ENCODE measurements around the gene TXNIP. TPM values are rescaled to one million over a fixed set of nuclear protein-coding genes. Genes with fewer than 3 reads are reported as not detected.

The TXNIP gene
- total RNA-seq, 2 experiments from 2014 or later = 130 to 134 TPM

DNA sequence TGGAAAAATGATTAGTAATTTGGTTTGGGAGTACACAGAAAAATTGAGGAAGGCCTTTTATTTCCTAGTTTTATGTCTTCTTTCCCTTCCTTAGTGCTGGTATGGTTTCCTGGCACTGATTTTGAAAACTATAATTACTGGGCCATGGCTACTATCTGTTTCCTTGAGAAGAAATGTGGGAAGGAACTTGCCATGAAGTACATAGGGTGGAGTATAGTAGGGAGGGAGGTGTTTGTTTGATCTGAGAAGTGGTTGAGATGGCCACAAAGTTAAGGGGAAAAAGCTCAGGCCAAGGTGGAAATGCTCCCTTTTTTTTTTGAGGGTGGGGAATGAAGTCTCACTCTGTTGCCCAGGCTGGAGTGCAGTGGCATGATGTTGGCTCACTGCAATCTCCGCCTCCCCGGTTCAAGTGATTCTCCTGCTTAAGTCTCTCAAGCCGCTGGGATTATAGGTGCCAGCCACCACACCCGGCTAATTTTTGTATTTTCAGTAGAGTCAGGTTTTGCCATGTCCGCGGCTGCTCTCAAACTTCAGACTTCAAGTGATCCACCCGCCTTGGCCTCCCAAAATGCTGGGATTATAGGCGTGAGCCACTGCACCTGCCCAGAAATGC is 13.9 kb upstream of the TXNIP start:
- H3K27ac Mint-ChIP-seq = no peak overlapping the region
- DNase-seq (no peak), ATAC-seq (no peak)
- ChIA-PET POLR2A (interaction anchor here (0.7 to 2.1 kb wide), 5 partner anchors 14 to 83 kb away, joined by 3 to 9 read pairs (median 3); partner anchors contain the start of genes LIX1L, RBM8A and TXNIP), CTCF (interaction anchor here (1.2 to 11.9 kb wide), 4 partner anchors 22 to 164 kb away, joined by 5 to 247 read pairs (median 37); partner anchors contain the start of gene NUDT17)
- no peaks in the 10 kb centered on the region for H3K36me3 Mint-ChIP-seq (ENCODE audit: low read depth)
- H3K9me3 Mint-ChIP-seq = no peaks in the 10 kb centered on the region
- H3K4me1 Mint-ChIP-seq (ENCODE audit: low read depth) = peaks cover 28% of the 10 kb centered on the region
- H3K4me3 Mint-ChIP-seq = no peak overlapping the region
- no peaks in the 10 kb centered on the region for H3K27me3 Mint-ChIP-seq
- TF ChIP-seq, protein P1, sequence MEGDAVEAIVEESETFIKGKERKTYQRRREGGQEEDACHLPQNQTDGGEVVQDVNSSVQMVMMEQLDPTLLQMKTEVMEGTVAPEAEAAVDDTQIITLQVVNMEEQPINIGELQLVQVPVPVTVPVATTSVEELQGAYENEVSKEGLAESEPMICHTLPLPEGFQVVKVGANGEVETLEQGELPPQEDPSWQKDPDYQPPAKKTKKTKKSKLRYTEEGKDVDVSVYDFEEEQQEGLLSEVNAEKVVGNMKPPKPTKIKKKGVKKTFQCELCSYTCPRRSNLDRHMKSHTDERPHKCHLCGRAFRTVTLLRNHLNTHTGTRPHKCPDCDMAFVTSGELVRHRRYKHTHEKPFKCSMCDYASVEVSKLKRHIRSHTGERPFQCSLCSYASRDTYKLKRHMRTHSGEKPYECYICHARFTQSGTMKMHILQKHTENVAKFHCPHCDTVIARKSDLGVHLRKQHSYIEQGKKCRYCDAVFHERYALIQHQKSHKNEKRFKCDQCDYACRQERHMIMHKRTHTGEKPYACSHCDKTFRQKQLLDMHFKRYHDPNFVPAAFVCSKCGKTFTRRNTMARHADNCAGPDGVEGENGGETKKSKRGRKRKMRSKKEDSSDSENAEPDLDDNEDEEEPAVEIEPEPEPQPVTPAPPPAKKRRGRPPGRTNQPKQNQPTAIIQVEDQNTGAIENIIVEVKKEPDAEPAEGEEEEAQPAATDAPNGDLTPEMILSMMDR (IDR thresholded peaks at IDR 0.05) = no peak
- intact Hi-C loops (cut with micrococcal nuclease) = loop anchor here (5.0 kb wide), 1 partner anchor 163 kb away; the partner anchor contains the start of gene NUDT17

DNA sequence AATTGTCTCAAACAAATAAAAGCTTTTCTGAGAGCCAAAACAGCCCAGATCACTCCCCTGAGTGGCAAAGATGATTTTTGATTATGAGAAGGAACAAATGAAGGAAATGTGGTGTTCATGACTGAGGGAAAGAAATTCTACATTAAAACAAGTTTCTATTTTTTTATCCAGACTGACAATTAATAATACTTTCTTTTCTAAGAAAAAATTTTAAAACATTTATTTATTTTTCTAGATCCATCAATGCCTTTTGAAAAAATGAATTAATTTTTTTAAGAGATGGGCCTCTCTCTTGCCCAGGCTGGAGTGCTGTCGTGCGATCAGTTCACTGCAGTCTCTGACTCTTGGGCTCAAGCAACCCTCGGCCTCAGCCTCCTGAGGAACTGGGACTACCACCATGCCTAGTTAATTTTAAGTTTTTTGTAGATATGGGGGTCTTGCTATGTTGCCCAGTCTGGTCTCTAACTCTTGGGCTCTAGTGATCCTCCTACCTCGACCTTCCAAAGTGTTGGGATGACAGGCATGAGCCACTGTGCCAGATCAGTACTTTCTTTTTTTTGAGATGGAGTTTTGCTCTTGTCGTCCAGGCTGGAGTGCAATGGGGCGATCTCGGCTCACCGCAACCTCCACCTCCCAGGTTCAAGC is 11.2 kb upstream of the TXNIP start:
- no peak for ATAC-seq
- peak overlapping the region; percentile 87 for H3K27ac Mint-ChIP-seq
- H3K9me3 Mint-ChIP-seq = no peaks in the 10 kb centered on the region
- peak overlapping the region; percentile 50 for H3K4me3 Mint-ChIP-seq
- no peaks in the 10 kb centered on the region for H3K27me3 Mint-ChIP-seq
- ChIA-PET CTCF (interaction anchor here (0.6 to 11.9 kb wide), 24 partner anchors 9 to 161 kb away, joined by 3 to 247 read pairs (median 5); partner anchors contain the start of genes ANKRD34A, LIX1L, NUDT17 and PIAS3), POLR2A (interaction anchor here (0.6 to 4.4 kb wide), 15 partner anchors 11 to 182 kb away, joined by 3 to 54 read pairs (median 4); partner anchors contain the start of genes ANKRD34A, NUDT17, POLR3GL and RBM8A)
- H3K36me3 Mint-ChIP-seq (ENCODE audit: low read depth) = no peaks in the 10 kb centered on the region
- intact Hi-C loops (cut with micrococcal nuclease) = loop anchor here (1.0 to 5.0 kb wide), 2 partner anchors 30 to 95 kb away; partner anchors contain the start of gene ITGA10
- peaks cover 41% of the 10 kb centered on the region for H3K4me1 Mint-ChIP-seq (ENCODE audit: low read depth)
- DNase-seq = no peak
- TF ChIP-seq, protein P1 (IDR thresholded peaks at IDR 0.05) = no peak

DNA sequence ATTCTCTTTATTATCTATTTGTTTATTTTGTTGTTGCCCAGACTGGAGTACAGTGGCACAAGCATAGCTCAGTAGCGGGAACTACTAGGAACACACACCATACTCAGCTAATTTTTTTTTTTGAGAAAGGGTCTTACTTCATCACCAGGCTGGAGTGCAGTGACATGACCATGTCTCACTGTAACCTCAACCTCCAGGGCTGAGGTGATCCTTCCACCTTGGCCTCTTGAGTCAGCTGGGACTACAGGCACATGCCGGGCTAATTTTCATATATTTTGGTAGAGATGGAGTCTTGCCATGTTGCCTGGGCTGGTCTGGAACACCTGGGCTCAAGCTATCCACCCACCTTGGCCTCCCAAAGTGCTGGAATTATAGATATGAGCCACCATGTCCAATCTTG is 5.3 kb upstream of the TXNIP start:
- no peaks in the 10 kb centered on the region for H3K9me3 Mint-ChIP-seq
- TF ChIP-seq, protein P1 (IDR thresholded peaks at IDR 0.05) = no peak
- intact Hi-C loops (cut with micrococcal nuclease) = no loop called here
- POLR2A ChIA-PET = interaction anchor here (0.7 to 3.1 kb wide), 6 partner anchors 8 to 74 kb away, joined by 3 to 25 read pairs (median 8); partner anchors contain the start of gene RBM8A
- H3K36me3 Mint-ChIP-seq (ENCODE audit: low read depth) = no peaks in the 10 kb centered on the region
- no peaks in the 10 kb centered on the region for H3K27me3 Mint-ChIP-seq
- H3K4me1 Mint-ChIP-seq (ENCODE audit: low read depth) = peaks cover 71% of the 10 kb centered on the region
- H3K4me3 Mint-ChIP-seq = no peak overlapping the region
- DNase-seq (no peak), ATAC-seq (no peak)
- H3K27ac Mint-ChIP-seq = peak overlapping the region; percentile 75
- CTCF ChIA-PET = interaction anchor here (2.1 to 11.9 kb wide), 2 partner anchors 9 to 23 kb away, joined by 8 to 247 read pairs; no protein-coding TSS in a partner anchor

DNA sequence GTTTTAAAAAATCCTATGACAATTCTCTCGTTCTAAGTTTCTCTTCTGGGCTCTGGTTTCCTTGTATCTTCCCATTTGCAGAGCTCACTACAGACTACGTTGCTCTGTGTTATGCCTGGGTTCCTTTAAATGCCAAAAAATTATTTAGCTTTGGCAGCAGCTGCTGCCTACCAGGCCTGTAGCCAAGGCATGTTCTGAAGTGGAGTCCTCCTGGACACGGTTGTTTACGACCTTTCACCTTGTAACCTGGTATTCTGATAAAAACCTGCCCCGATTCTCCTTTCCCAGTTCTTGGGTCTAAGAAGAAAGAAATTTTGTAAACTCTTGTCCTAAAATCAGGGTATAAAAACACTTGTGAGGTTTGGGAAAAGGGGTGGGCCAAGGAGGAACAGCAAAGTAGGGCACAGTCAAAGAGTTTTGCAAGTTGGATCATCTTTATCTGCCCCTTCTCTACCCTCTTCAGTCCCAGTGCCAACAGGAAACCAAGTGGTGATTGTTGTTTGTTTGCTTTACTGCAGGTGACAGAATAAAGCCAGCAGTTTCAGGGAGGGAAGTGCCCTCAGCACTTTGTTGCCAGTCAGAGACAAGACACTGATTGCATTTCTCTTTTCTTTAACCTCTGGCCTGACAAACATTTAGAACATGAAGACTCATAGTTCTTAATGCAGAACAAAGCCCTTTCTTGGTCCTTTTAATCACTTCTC is 3.1 kb upstream of the TXNIP start:
- H3K27ac Mint-ChIP-seq = peak overlapping the region; percentile 100
- peak overlapping the region; percentile 98 for H3K4me3 Mint-ChIP-seq
- no peaks in the 10 kb centered on the region for H3K27me3 Mint-ChIP-seq
- DNase-seq (no peak), ATAC-seq (no peak)
- H3K9me3 Mint-ChIP-seq = no peaks in the 10 kb centered on the region
- intact Hi-C loops (cut with micrococcal nuclease) = no loop called here
- CTCF ChIA-PET = interaction anchor here (0.7 to 1.0 kb wide), 2 partner anchors 19 to 154 kb away, joined by 3 read pairs; partner anchors contain the start of gene NUDT17
- TF ChIP-seq, protein P1 (IDR thresholded peaks at IDR 0.05) = no peak
- peaks cover 19% of the 10 kb centered on the region for H3K36me3 Mint-ChIP-seq (ENCODE audit: low read depth)
- H3K4me1 Mint-ChIP-seq (ENCODE audit: low read depth) = peaks cover 54% of the 10 kb centered on the region
- POLR2A ChIA-PET = interaction anchor here (13.3 kb wide), 1 partner anchor 17 kb away, joined by 446 read pairs; no protein-coding TSS in a partner anchor
